HG02973 (cell line): ENCODE data around the gene KMT5B.

Experiments
- ATAC-seq: cut with Tn5 transposase; IDR thresholded peaks from one replicate; pipeline ENCODE4 v1.9.1; 2021; ENCODE audit warnings: moderate library complexity; ENCODE audit not compliant: unreplicated experiment

Gene KMT5B

DNA sequence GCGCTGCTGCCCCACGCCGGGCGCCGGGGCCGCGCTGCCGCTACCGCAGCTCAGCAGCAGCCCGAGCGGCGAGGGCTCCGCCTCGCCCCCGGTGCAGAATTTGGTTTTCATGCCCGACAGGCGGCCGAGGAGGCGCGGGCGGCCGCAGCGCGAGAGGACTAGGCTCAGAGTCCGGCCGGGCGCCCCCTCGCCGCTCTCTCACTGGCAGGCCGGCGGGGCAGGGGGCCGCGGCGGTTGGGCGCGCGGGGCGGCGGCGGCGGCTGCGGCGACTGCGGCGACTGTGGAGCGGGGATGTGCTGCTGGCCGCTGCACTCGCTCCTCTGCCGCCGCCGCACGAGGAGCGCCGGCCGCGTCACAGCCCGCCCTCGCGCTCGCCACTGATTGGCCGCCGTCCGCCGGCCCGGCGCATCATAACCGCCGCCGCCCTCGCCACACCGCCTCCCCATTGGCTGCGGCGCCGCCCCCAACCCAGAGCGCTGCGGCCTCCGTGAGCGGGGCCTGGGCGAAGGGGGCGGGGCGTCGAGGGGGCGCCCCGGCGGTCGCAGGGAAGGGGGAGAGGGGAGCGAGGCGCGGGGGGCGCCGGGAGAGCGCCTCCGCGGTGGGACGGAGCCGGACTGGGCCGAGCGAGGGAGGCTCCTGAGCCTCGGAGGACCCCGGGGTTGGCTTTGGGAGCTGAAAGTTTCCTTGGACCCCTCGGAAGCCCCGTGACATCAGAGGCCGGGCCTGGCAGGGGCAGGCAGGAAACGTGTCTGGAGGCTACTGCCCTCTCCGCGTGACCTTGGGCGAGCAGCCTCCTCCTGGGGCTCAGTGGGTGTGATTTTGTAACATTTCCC, 91.8 kb downstream of the KMT5B start, which contains the start of gene CHKA:
Gene CHKA, minus strand, starts transcription at position 322 of the 833 bp plus-strand sequence. Its CDS starts 211 bp downstream, at position 111.
- peak; percentile 81 for ATAC-seq

DNA sequence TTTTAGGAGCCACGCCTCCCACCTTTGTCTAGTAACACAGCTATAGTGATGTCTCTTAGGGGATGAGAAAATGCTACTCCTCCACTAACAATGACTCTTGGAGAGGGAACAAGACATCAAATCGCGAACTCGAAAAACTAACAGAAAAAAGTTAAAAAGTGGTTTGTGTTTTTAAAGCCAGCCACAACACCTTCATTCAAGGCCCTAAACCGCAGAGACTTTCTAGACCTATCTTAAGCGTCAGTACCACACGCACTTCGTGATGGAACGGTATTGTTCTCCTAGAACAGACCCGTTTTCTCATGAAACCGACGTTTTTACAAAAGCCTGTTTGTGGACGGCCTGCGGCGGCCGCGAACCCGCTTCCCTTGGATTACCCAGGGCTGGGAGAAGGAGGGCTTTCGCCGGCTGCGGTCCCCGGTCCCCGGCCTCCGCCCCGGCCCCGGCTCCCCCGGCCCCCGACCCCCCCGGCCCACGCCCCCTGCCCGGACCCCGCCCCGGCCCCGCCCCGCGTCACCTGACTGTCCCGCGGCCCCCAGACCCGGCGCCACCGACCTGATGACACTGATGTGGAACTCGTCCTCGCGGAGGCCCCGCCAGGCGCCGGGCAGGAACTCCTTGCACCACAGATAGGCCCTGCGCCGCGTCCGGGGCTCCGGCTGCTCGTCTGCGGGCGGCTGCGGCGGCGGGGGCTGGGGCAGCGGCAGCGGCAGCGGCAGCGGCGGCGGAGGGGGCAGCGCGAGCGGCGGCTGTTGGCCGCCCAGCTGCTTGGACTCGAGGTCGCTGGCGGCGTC, 92.6 kb downstream of the KMT5B start:
- peak; percentile 11 for ATAC-seq

DNA sequence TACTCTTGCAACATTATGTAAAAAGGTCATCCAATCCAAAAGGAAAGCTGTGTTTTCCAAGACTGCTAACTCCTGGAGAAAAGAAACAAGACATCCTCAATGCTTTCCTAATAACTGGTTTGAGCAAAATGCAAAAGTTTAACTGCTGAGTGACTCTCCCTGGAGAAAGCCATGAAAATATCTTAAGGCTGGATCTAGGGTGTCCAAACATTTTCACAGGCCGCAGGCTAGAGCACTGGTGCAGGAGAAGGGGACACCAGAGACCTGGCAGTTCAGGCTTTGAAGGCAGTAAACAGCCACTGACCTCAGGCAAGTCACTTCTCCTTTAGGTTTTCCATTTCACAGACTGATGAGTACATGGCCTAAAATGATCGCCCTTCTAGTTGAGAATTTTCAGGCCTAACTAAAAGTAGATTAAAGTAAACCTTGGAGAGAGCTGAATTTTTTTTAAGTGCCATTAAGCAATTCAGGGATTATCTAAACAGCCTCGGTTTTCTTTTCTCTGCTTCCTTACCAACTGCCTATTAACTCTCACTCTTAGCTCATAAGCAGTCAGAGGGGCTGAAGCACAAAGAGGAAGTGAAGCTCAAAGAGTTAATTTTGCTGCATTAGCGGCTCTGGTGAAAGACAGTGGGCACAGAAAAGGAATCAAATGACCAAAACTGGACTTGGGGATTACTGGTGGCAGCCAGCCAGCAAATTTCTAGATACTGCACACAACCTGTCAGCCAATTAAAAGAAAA, 94.2 kb downstream of the KMT5B start:
- no peak for ATAC-seq

DNA sequence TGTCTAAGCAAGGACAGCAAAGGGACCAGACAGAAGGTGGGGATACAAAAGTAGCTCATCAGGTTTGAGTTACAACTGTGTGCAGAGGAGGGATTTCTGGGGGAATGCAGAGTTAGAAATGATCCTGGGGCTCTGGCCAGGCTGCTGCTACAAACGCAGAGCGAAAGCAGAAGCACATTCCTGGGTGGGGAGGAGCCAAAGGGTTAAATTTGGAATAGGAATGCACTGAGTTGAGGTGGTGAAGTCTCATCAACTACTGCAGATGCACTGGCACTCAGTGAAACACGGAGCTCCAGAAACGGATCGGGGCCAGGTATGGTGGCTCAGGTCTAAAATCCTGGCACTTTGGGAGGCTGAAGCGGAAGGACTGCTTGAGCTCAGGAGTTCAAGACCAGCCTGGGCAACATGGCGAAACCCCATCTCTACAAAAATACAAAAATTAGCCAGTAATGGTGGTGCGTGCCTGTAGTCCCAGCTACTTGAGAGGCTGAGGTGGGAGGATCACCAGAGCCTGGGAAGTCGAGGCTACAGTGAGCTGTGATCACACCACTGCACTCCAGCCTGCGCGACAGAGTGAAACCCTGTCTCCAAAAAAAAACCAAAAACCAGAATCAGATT, 95.1 kb downstream of the KMT5B start:
- ATAC-seq: no peak

DNA sequence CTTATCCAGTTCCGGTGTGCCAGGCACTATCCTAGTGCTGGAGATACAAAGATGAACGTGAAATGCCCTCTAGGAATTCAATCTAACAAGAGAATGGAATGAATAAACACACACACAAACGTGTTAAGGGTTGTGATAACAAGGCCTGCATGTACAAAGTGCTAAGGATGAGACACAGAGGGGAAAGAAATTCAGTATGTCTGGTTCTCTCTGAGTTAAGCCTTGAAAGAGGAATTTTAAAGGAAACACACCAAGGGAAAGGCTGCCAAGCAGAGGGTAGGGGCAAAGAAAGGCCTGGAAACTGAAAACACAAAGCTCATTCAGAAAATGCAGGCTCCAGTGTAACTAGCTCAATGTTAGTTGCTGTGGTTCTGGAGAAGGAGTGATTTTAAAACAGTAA, 96.1 kb downstream of the KMT5B start:
- no peak for ATAC-seq

- no peak for ATAC-seq
These were observed 97.0 kb downstream of the KMT5B start for GRCh38 chr11:68116126-68116525.

GRCh38 chr11:68115285-68115684, 97.8 kb downstream of the KMT5B start:
- ATAC-seq: no peak

- ATAC-seq: no peak
These were observed 99.1 kb downstream of the KMT5B start for GRCh38 chr11:68113986-68114385.

- no peak for ATAC-seq
These were observed 105.4 kb downstream of the KMT5B start for GRCh38 chr11:68107689-68108088.

GRCh38 chr11:68106165-68106940, 106.7 kb downstream of the KMT5B start:
- no peak for ATAC-seq
